ENCODE results near the gene SDHAF2. TPM values are rescaled to one million over a fixed set of nuclear protein-coding genes. Genes with fewer than 3 reads are reported as not detected.
A peak's percentile ranks its signal among the peaks of the same experiment; 100 is the strongest.

SDHAF2 gene
- total and polyA plus RNA-seq, 9 of the 15 experiments (the other 6 are each of a cell fraction or from before 2014, with no cell fraction given): 21.2 to 144 (median 40.4) TPM

DNA sequence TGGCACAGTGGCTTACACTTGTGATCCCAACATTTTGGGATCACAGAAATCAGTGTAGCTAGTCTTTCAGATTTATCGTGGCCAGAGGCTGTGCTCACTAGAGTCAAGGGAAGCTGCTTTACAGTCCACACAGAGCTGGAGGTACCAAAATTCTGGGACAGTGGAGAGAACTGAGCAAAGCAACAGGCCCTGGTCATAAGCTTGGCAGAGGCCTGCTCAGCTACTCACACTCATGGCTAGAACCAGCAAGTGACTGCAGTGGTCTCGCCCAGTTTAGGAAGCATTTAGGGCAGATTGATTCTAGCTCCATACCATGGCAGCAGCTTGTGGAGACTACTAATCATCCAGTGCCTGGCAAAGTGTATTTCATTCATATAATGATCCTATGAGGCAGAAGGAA is 28.8 kb upstream of the SDHAF2 start:
- Histone ChIP-seq H3K4me3 (no peak overlapping the region), H3K79me2 (ENCODE audit: control insufficient read depth, insufficient read depth, low read length) (no peaks in the 10 kb centered on the region), H3K27ac (ENCODE audit: extremely low read depth, low read depth, low read length) (no peak overlapping the region), H3K9me3 (replicated peaks; ENCODE audit: control insufficient read depth, insufficient read depth, low read depth, low read length) (no peaks in the 10 kb centered on the region), H3K9me1 (ENCODE audit: control insufficient read depth, insufficient read depth, low read length) (no peaks in the 10 kb centered on the region), H3K4me1 (replicated peaks in 1 of 2; ENCODE audit: control insufficient read depth in 2 of 2, insufficient read depth in 2 of 2, low read length in 2 of 2) (no peaks in the 10 kb centered on the region), H3K9ac (ENCODE audit: insufficient read depth in 1 of 2, low read depth in 2 of 2, low read length in 2 of 2) (no peak overlapping the region), H3K36me3 (ENCODE audit: control insufficient read depth, insufficient read depth, low read length) (peaks cover 44% of the 10 kb centered on the region), H3K27me3 (ENCODE audit: control insufficient read depth in 2 of 2, insufficient read depth in 2 of 2, low read length in 2 of 2) (no peaks in the 10 kb centered on the region), H3K4me2 (ENCODE audit: insufficient read depth, low read length) (no peak overlapping the region), H4K20me1 (replicated peaks; ENCODE audit: control insufficient read depth, insufficient read depth, low read length) (no peaks in the 10 kb centered on the region), H2AFZ (ENCODE audit: low read depth, low read length) (no peak overlapping the region)
- DNase-seq (ENCODE audit: extremely low read depth in 1 of 4, low spot score in 3 of 4) (no peak), ATAC-seq (peak; percentile 45), FAIRE-seq (no peak)
- 71% methylated on average over 2 of the region's 2 CpGs for WGBS (ENCODE audit: insufficient coverage, low coverage, missing lambda C conversion rate)
- intact Hi-C loops (cut with micrococcal nuclease): no loop called here
- in situ Hi-C loops (cut with MboI): no loop called here
- ChIA-PET POLR2A (interaction anchor here (1.1 to 2.7 kb wide), 7 partner anchors 8 to 73 kb away, joined by 3 to 15 read pairs (median 4); partner anchors contain the start of genes CPSF7, SDHAF2 and TMEM216), CTCF (ENCODE audit: low intra/inter-chr PET ratio) (no interaction called here)
- BruUV-seq (replicated peaks): no TSS peak
- TF ChIP-seq RBM39 (optimal IDR thresholded peaks at IDR 0.05; ENCODE audit: low read depth, low read length): no peak
- no peak for TF ChIP-seq KAT2B (IDR thresholded peaks at IDR 0.05; ENCODE audit: low read depth, low read length)
- no peak for TF ChIP-seq THAP12 (CRISPR knock-in tag; IDR thresholded peaks at IDR 0.05)
- TF ChIP-seq GTF2B (IDR thresholded peaks at IDR 0.05; ENCODE audit: extremely low read depth, insufficient read length): no peak
- TF ChIP-seq, protein P1, sequence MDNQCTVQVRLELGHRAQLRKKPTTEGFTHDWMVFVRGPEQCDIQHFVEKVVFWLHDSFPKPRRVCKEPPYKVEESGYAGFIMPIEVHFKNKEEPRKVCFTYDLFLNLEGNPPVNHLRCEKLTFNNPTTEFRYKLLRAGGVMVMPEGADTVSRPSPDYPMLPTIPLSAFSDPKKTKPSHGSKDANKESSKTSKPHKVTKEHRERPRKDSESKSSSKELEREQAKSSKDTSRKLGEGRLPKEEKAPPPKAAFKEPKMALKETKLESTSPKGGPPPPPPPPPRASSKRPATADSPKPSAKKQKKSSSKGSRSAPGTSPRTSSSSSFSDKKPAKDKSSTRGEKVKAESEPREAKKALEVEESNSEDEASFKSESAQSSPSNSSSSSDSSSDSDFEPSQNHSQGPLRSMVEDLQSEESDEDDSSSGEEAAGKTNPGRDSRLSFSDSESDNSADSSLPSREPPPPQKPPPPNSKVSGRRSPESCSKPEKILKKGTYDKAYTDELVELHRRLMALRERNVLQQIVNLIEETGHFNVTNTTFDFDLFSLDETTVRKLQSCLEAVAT (IDR thresholded peaks at IDR 0.05): no peak
- no peak for TF ChIP-seq HDAC6 (IDR thresholded peaks at IDR 0.05; ENCODE audit: low read depth, low read length)
- TF ChIP-seq, protein P2, sequence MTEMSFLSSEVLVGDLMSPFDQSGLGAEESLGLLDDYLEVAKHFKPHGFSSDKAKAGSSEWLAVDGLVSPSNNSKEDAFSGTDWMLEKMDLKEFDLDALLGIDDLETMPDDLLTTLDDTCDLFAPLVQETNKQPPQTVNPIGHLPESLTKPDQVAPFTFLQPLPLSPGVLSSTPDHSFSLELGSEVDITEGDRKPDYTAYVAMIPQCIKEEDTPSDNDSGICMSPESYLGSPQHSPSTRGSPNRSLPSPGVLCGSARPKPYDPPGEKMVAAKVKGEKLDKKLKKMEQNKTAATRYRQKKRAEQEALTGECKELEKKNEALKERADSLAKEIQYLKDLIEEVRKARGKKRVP (CRISPR knock-in tag; IDR thresholded peaks at IDR 0.05): no peak
- no peak for TF ChIP-seq SRSF7 (optimal IDR thresholded peaks at IDR 0.05; ENCODE audit: low read depth, low read length)
- no peak for TF ChIP-seq ZNF184 (CRISPR knock-in tag; IDR thresholded peaks at IDR 0.05)
